ENCODE results near the gene FGFRL1.

The FGFRL1 gene

DNA sequence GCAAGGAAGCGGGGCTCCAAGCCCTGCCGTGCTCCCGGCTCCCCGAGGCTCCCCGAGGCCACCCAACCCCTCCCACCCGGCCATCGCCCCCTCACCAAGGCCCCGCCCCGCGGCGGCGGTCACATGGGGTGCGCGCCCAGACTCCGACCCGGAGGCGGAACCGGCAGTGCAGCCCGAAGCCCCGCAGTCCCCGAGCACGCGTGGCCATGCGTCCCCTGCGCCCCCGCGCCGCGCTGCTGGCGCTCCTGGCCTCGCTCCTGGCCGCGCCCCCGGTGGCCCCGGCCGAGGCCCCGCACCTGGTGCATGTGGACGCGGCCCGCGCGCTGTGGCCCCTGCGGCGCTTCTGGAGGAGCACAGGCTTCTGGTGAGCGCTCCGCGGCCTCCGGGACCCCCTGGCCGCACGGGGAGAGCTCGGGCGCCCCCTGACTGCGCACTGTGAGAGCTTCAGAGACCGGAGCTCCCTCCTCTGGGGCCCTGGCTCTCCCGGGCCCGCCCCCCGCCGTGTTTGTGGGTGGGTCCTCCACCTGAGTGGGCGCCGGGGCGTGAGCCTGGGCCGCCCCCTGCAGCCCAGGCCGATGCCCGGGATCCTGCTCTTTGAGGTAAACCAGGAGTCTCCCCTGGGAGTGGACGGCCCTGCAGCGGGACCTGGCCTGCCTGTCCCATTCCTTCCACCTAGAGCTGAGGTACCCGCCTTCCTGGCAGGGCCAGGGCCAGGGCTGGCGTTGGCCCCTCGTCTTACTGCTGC lies 24.4 kb upstream of the FGFRL1 start, which contains the start of gene IDUA:
IDUA (plus strand) TSS at position 166 of the 745 bp plus-strand sequence; CDS start at position 207, 41 bp downstream.
- Mint-ChIP-seq H3K4me1 (peaks cover 20% of the 10 kb centered on the region), H3K9me3 (no peaks in the 10 kb centered on the region), H3K27ac (peak within 1 kb of the TSS; percentile 84), H3K36me3 (no peaks in the 10 kb centered on the region), H3K4me3 (peak within 1 kb of the TSS; percentile 79)
- DNase-seq (ENCODE audit: low spot score in 2 of 2) (peak; percentile 78 to 91), ATAC-seq (peak; percentile 87)

DNA sequence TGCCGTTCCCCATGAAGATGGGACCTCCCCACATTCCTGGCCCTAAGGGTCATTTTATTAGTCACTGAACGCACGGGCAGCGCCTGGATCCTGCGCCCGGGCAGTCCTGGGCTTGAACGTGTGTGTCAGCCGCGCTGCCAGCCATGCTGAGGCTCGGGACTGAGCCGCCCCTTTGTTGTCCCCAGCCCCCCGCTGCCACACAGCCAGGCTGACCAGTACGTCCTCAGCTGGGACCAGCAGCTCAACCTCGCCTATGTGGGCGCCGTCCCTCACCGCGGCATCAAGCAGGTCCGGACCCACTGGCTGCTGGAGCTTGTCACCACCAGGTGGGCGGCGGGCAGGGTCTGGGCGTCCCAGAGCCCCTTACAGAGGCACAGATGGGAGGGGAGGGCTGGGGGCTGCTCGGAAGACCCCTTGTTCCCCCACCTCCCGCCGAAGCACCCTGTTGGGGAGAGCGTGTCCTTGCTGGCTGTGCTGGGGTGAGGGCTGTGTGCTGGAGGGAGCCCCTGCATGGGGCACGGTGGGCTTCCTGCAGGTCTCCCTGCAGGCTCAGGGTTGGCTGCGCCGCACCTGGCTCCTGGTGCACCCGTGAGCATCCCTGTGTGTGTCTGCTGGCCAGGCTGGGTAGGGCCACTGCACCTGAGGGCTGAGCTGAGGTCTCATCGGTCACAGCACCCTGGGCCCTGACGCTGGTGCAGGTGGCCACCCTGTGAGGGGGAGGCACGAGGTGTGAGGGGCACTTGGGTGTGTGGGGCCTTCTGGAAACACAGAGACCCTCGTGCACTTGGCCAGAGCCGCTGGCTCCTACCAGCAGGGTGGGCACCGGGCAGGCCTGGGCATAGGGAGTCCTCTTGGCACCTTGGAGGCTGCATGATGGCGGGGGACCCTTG lies 23.6 kb upstream of the FGFRL1 start:
- no peak for DNase-seq (ENCODE audit: low spot score in 2 of 2)
- Mint-ChIP-seq H3K9me3 (no peaks in the 10 kb centered on the region), H3K36me3 (no peaks in the 10 kb centered on the region), H3K27ac (no peak overlapping the region), H3K4me1 (peaks cover 20% of the 10 kb centered on the region), H3K4me3 (peak overlapping the region; percentile 79)
- ATAC-seq: no peak

DNA sequence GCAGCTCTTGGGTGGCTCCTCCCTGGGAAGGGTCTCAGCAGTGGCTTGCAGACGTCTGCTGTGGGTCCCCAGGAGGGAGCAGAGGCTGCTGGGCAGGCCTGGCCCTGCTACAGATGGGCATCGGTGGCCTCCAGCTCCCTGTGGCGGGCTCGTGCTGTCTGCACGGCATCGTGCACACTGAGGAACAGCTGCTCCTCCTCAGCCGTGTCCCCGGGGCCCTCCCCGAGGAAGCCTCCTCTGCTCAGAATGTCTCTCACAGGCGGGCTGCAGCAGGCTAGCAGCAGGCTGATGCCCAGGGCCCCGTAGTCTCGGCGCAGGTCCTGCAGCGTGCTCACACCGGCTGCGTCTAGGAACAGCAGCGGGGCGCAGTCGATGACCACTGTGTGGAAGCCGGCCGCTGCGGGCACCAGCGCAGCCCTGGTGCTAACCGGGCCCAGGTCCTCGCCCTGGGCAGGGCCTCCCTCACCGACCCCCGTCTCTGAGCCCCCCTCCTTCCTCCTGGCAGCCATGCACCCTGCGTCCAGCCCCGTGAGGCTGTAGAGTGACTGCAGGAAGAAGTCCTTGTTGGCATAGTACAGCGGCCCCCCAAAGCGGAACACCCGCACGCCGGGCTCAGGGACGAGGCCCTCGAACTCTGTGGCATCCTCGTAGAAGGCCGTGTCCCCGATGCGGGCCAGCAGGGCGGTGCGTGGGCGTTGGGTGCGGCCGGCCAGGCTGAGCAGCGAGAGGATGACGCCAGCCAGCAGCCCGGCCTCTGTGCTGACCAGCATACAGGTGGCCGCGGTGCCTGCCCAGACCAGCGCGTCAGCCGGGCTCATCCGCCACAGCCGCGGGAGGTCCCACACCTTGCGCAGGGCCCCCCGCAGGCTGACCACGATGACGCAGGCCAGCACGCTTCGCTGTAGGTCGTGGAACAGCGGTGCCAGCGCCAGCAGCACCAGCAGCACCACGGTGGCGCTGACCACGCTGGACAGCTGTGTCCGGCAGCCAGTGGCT lies 22.4 kb upstream of the FGFRL1 start:
- DNase-seq (ENCODE audit: low spot score in 2 of 2) (no peak), ATAC-seq (no peak)
- no peak overlapping the region for H3K4me3 Mint-ChIP-seq

DNA sequence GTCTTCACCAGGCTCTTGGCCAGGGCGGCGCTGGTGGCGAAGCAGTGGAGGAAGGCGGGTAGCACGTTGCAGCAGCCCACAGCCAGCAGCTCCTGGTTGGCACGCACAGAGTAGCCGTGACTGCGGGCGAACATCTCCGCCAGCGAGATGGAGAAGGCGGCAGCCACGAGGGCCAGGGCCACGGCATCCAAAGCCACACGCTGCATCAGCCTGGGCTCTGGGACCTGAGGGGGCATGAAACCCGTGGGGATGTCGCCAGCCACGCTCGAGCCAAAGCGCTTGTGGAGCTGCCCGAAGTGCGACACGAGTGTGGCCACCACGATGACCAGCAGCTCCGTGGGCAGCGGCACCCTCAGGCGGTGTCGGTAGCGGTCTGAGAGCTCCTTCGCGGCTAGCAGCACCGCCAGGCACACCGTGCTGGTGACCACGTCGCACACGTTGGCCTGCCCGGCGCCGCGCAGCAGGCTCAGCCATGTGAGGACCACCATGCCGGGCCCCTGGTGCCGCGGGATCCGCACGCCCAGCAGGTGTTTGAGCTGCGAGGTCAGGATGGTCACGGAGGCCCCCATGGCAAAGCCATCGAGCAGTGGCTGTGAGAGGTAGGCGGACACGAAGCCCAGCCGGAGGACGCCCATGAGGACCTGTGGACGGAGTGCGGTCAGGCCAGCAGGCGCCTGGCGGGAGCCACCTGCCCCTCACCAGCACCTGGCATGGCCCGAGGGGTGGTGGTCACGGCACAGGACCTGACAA lies 21.5 kb upstream of the FGFRL1 start:
- no peak for ATAC-seq
- DNase-seq (ENCODE audit: low spot score in 2 of 2): no peak
- no peak overlapping the region for H3K27ac Mint-ChIP-seq
- no peak overlapping the region for H3K4me3 Mint-ChIP-seq
- no peaks in the 10 kb centered on the region for H3K9me3 Mint-ChIP-seq
- peaks cover 20% of the 10 kb centered on the region for H3K4me1 Mint-ChIP-seq
- no peaks in the 10 kb centered on the region for H3K36me3 Mint-ChIP-seq

More for the DNA sequence above, 22.4 kb upstream of the FGFRL1 start:
- Mint-ChIP-seq H3K4me1 (peaks cover 20% of the 10 kb centered on the region), H3K36me3 (no peaks in the 10 kb centered on the region), H3K27ac (no peak overlapping the region), H3K9me3 (no peaks in the 10 kb centered on the region)

DNA sequence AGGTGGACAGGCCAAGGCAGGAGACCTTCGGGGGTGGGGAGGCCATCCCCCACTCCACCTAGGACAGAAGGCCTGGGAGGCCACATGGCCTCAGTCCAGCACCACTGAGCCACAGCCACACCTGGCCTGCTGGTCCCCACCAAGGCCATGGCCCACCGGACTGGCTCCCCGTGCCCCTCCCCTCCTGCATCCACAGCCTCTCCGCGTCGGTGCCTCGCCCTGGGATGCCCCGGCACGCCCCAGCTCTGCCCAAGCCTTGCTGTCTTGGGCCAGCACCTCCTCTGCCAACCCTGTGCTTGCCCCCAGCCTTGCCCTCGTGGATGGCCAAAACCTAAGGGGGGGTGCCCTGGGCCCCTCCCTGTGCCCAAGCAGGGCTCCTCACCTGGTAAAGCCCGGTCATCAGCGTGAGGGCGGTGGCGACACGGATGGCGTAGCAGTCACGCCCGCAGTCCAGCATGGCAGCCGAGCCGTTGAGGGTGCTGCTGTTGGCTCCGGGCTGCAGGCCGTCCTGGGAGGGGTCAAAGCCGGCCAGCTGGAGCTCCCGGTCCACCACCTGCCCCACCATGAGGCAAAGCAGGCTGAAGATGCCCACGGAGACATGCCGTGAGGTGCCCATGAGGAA lies 20.6 kb upstream of the FGFRL1 start:
- no peaks in the 10 kb centered on the region for H3K36me3 Mint-ChIP-seq
- no peak for DNase-seq (ENCODE audit: low spot score in 2 of 2)
- no peak overlapping the region for H3K27ac Mint-ChIP-seq
- no peaks in the 10 kb centered on the region for H3K9me3 Mint-ChIP-seq
- no peak overlapping the region for H3K4me3 Mint-ChIP-seq
- peaks cover 18% of the 10 kb centered on the region for H3K4me1 Mint-ChIP-seq
- no peak for ATAC-seq

DNA sequence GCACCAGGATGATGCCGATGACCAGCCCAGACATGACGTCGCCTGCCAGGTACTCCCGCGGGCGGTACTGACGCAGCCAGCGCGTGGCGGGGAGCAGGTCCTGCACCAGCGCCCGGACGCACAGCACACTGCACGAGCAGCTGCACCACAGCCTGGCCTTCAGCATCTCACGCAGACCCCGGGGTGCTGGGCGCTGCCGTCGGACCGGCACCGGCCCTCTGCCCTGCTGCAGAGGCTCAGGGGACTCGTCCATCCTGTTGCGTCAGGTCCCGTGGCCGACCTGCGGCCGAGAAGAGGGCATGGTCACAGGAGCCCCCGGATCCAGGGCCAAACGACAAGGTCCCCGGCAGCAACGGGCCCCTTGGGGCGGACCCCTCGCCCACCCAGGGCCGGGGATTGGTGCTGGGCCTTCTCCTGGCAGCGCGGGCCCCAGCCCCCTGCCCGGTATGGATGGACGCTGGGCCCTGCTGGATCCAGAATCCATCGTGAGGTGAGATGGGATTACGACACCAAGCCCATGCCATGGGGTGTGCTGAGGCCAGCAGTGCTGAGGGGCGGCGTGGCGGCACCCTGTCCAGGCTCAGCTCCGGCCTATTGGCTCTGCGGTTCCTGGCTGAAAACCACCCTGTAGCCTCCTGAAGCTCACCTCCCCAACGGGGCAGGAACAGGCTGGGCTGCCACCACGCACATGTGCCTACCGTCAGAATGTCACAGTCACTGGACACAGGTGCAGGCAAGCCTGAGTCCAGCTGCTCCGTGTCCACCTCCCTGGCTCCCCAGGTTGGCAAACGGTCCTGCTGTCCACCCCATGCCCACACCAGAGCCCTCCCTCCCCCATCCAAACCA lies 19.8 kb upstream of the FGFRL1 start:
- no peak overlapping the region for H3K27ac Mint-ChIP-seq
- no peaks in the 10 kb centered on the region for H3K9me3 Mint-ChIP-seq
- ATAC-seq (no peak), DNase-seq (ENCODE audit: low spot score in 2 of 2) (no peak)
- peaks cover 10% of the 10 kb centered on the region for H3K4me1 Mint-ChIP-seq
- H3K4me3 Mint-ChIP-seq: no peak overlapping the region
- H3K36me3 Mint-ChIP-seq: no peaks in the 10 kb centered on the region

DNA sequence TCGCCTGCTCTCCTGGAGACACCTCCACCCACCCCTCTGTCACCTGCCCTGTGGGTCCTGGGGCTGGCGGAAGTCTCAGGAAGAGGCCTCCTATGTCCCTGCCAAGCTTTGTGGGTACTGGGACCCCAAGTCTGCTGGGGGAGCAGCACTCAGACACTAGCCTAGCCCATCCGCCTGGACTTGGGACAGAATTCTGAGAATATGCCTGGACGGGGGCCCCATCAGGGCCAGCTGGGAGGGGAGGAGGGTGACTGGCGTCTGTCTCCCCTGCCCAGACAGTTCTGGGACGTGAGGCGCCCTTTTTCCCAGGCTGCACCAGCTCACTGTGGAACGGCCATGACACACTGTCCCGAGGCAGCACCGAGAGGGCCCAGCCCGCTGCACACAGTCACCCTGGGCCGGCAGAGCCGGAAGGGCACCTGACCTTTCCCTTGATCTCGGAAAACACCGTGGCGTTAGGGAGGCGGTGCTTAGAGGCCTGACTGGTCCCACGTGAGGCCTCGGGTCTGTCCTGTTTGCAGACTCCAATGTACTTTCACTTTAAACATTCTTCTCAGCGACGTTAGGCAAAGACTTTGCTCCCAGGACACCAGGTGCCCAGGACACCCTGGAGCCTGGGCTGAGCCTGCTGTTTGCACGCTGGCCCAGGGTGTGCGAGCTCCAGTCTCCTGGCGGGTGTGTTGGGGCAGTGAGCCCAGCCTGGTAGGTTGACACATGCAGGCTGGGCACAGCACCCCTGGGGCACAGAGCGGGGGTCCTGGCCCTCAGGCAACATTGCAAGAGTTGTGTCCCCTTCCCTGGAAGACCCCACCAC lies 18.9 kb upstream of the FGFRL1 start:
- H3K36me3 Mint-ChIP-seq: no peaks in the 10 kb centered on the region
- no peak overlapping the region for H3K27ac Mint-ChIP-seq
- DNase-seq (ENCODE audit: low spot score in 2 of 2) (no peak), ATAC-seq (no peak)
- peaks cover 8% of the 10 kb centered on the region for H3K4me1 Mint-ChIP-seq
- H3K9me3 Mint-ChIP-seq: no peaks in the 10 kb centered on the region
- H3K4me3 Mint-ChIP-seq: no peak overlapping the region

DNA sequence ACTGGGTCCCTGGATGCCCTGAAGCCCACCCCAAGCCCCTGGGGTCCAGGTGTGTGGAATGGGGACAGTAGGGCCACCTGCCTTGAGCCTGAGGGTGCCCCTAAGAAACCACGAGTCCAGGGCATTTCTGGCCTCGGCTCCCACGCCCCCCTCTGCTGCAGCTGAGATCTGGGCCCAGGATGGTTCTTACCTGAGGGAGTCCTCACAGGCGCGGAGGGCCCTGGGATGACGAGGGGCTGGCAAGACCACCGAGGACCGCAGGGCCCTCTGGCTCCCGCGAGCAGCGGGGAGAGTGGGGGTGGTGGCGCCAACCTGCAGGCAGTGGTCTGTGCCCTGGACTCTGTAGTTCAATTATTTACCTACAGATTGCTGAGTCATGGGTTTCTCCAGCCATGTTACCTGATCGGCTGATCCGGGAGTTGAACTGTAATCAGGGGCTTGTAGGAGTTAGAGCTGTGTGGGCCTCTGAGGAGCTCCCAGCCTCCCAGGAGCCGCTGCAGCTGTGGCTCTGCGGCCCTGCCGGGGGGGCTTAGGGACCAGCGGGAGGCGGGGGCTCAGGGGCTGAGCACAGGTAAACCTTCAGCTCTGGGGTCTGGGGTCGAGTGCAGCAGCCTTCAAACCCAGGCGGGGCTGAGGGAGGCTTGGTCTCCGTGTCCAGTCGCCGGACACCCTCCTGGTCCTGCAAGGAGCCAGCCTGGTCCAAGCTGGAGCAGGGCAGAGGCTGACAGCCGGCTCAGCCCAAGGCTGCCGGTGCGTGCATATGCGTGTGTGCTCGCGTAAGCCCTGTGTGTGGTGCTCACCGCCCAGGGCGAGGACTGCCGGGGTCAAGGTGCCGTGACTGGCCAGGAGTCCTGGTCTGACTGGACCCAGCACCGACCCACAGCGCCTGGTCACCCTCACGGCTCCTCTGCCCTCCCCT lies 18.1 kb upstream of the FGFRL1 start, which contains the start of gene SLC26A1:
SLC26A1 (minus strand) TSS at position 294 of the 919 bp plus-strand sequence. CDS start 1,701 bp downstream, outside the sequence.
- Mint-ChIP-seq H3K4me1 (peaks cover 5% of the 10 kb centered on the region), H3K27ac (no peak within 1 kb of the TSS), H3K36me3 (no peaks in the 10 kb centered on the region), H3K4me3 (no peak within 1 kb of the TSS), H3K9me3 (no peaks in the 10 kb centered on the region)
- ATAC-seq (no peak), DNase-seq (ENCODE audit: low spot score in 2 of 2) (no peak)

DNA sequence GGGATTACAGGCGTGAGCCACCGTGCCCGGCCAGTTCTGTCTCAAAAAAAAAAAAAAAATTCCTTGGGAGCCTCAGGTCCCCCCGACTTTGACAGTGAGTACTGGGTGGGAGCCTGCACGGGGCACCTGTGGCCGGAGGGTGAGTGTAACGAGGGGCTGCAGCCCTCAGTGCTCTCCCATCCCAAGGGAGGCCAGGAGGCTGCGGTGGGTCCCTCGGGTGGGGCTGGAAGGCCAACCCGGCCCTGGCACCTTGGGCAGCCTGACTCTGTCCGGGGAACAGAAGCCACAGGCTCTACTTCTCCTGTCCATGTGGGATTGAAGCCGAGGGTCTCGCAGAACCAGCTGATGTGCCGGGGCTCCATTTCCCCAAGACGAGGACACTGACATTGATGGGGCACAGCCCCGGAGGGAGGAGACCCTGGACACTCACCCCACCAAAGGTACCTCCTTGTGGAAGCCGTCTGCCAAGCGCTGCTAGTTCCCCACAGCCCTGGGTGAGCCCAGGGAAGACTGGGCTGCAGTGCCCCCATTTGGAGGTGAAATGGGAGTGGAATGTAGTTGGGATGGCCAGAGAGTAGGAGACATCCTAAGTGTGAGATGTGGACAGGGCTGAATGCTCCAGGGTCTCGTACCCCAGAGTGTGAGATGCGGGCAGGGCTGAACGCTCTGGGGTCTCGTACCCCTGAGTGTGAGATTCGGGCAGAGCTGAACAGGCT lies 16.0 kb upstream of the FGFRL1 start:
- DNase-seq (ENCODE audit: low spot score in 2 of 2) (no peak), ATAC-seq (no peak)
- Mint-ChIP-seq H3K27ac (no peak overlapping the region), H3K4me3 (no peak overlapping the region), H3K36me3 (no peaks in the 10 kb centered on the region), H3K4me1 (no peaks in the 10 kb centered on the region), H3K9me3 (no peaks in the 10 kb centered on the region)

DNA sequence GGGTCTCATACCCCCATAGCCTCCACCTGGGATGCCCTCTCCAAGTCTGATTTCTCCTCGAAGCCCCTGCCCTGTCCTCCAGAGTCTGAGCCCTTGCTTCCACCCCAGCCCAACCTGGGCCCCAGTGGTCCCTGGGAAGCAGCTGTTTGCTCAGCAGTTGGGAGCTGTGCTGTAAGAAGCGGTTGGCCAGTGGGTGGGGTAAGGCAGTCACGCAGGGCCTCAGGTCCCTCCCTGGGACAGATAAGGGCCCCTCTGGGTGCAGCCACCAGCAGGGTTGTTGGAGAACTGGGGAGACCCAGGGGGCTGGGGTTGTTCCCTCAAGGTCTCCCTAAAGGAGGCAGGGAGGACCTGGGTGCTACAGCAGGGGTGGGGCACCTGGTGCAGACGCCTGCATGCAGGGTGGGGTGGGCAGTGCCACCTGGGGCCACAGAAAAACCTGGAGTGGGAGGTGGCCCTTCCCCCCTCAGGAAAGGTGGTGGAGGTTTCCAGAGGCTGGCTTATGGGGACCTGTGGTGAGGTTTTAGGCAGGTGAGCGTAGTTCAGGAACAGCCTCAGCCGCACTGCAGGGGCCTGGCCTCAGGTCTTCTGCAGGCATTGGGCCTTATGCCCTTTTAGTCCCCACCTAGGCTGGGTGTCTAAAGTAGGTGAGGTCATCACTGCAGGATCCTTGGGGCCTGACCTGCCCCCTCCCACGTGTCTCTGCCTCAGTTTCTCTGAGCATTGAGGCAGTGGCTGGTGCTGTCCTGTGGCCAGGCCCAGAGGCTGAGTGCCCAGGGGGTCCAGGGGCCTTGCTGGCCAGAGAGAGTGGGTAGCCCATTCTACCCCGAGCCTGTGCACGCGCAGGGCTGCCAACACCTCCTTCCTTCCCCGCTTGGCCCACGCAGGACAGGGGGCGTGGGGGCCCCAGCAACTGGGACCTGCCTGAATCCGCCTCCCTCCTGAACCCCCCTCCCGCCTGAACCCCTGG lies 15.1 kb upstream of the FGFRL1 start:
- no peak for DNase-seq (ENCODE audit: low spot score in 2 of 2)
- no peak overlapping the region for H3K27ac Mint-ChIP-seq
- H3K9me3 Mint-ChIP-seq: no peaks in the 10 kb centered on the region
- no peaks in the 10 kb centered on the region for H3K36me3 Mint-ChIP-seq
- H3K4me3 Mint-ChIP-seq: no peak overlapping the region
- no peak for ATAC-seq
- H3K4me1 Mint-ChIP-seq: no peaks in the 10 kb centered on the region
